GM12875 (cell line): ENCODE measurements around the gene MSLN.

Experiments
- H3K4me3 ChIP-seq: one replicate; pipeline ENCODE4 v1.5.1; 2011; ENCODE audit warnings: low read depth, low read length, control low read depth
- CTCF ChIP-seq: IDR thresholded peaks from 2 replicates; pipeline ENCODE4 v1.5.1; 2011; ENCODE audit warnings: low read depth, mild to moderate bottlenecking, control low read depth, inconsistent platforms, low read length, moderate library complexity, borderline replicate concordance; ENCODE audit not compliant: insufficient read depth

Gene MSLN

GRCh38 chr16:800834-801511, 40.4 kb downstream of the MSLN start:
- no peak overlapping the region for H3K4me3 ChIP-seq
- no peak for TF ChIP-seq CTCF

DNA sequence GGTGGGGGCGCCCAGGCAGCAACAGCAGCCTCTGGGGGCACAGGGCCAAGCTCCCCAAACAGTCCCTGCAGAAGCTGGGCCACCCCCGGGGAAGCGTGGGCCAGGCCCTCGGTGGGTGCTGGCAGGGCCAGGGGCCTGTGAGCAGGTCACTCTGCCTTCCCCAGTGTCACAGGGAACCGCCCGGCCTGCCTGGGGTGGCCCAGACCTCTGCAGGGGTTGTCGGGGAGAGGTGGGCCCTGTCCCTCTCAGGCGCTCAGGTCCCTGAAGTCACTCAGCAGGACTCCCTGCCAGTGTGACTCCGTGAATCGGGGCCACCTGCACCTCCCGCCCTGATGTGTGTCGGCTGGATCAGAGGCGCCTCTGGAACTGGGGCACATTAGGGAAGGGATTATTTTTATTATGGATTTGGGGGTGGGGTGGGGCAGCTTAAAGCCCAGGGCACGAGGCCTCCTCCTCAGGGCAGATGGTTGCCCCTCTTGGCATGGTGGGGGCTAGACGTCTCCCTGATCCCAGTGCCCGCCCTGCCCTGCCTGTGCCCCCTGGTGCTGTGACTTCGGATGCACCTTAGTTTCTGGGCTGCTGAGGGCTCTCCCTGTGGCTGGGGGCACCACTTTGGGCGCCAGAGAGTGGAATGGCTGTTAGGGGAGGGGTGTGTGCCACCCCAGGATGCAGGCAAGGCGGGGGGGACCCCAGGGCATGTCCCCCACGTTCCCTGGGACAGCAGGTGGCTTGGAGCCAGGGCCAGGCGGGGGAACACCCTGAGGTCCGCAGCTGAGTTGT, 41.2 kb downstream of the MSLN start:
- no peak for TF ChIP-seq CTCF

DNA sequence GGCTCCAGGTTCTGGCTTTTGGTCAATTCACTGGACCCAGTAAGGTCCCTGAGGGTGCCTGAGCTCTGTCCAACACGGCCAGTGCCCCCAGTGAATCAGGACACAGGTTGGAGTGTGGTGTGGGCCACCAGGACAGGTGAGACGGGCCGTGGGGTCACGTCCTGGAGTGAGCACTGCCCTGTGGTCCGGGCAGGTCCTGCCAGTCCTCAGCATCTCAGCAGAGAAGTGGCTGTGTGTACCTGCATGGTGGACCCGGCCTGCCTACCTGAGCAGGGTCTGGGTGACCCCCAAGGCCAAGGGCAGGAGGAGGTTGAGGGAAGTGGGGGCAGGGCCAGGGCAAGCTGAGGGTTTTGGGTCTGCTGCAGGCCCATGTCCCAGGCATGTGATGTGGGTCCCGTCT, 41.9 kb downstream of the MSLN start:
- TF ChIP-seq CTCF: no peak

More for the DNA sequence above, 41.2 kb downstream of the MSLN start:
- no peak overlapping the region for H3K4me3 ChIP-seq

DNA sequence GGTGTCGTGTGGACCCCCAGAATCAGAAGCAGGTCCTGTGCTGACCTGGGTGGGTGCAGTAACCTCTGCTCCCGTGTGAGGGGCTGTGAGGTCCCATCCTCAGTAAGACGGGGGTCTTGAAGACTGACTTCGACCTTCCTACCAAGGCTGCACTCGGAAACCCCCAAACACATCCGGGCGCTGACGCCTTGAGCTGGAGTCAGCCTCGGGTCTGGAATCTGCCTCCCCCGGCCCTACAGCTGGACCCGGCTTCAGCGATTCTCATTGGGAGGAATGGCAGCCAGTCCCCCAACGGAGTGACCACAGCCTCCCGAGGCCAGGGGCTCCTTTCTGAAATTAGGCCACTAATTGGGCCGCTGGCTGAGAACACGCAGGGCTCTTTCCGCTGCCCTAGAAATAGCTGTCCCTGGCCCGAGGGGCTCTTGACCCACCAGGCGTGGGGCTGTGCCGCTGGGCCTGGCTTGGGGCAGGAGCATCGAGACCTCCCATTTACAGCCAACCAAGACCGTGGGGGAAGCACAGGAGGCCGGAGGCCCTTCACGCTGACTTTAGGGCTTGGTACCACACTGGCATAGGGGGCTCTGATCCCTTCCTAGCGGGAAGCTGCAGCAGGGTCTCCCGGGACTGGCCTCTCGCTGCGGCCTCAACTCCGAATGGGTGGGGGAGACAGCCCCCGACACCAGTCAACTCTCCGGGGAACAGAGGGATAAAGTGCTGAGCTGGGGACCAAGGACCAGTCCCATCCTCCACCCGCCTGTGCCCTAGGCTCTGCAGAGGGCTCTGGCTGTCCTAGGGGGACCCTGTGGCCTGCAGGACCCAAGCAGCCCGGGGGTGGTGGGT, 42.6 kb downstream of the MSLN start:
- TF ChIP-seq CTCF: no peak
- H3K4me3 ChIP-seq: no peak overlapping the region

More for the DNA sequence above, 41.9 kb downstream of the MSLN start:
- no peak overlapping the region for H3K4me3 ChIP-seq

GRCh38 chr16:803754-804080, 43.2 kb downstream of the MSLN start:
- H3K4me3 ChIP-seq: no peak overlapping the region
- no peak for TF ChIP-seq CTCF

GRCh38 chr16:804193-805048, 43.9 kb downstream of the MSLN start:
- no peak overlapping the region for H3K4me3 ChIP-seq
- TF ChIP-seq CTCF: no peak
